Endothelial cell of umbilical vein (primary cell): ENCODE data around the gene C6orf58. TPM values are rescaled to one million over a fixed set of nuclear protein-coding genes. Genes with fewer than 3 reads are reported as not detected.

ENCODE experiments used
- BruUV-seq: library from RNA; stranded (reverse); fragments of 400-500 nt; replicated peaks from 2 replicates; lab custom pipeline; 2021; lab: Mats Ljungman, UMichigan
- CTCF ChIA-PET: fragments of 300-600, 350-600 bp; sonication (Branson Sonifier 250); formaldehyde crosslinking; loops from one replicate; lab custom pipeline; 2021; ENCODE audit warnings: antibody characterized with exemption, inconsistent platforms; lab: Charles Lee
- POLR2A ChIA-PET: fragments of 300-600, 350-600 bp; sonication (Branson Sonifier 250); formaldehyde crosslinking; loops from one replicate; lab custom pipeline; 2021; ENCODE audit warnings: antibody characterized with exemption, inconsistent platforms; lab: Charles Lee
- DNase-seq: peaks from one replicate; pipeline ENCODE4 v3.0.0-alpha.2; 2011; ENCODE audit warnings: low read depth, low spot score
- FAIRE-seq: peaks from 2 replicates; lab custom pipeline; 2011; peaks lifted over from hg19 to GRCh38; lab: Jason Lieb, UNC
- H2AFZ ChIP-seq: 2 replicates; pipeline ENCODE4 v1.6.0; 2012; ENCODE audit warnings: low read depth, low read length, control low read depth, inconsistent platforms
- H3K27ac ChIP-seq: 2 replicates; pipeline ENCODE4 v1.5.1; 2011; ENCODE audit warnings: low read depth, mild to moderate bottlenecking, control low read depth, low read length, moderate library complexity; ENCODE audit not compliant: insufficient read depth
- H3K27me3 ChIP-seq, 2 experiments: 2 replicates each; pipeline versions ENCODE4 v1.6.0 to v1.6.1; 2011; ENCODE audit warnings: low read length in 2 of 2, mixed read lengths in 1 of 2; ENCODE audit not compliant: control insufficient read depth in 2 of 2, insufficient read depth in 2 of 2
- H3K36me3 ChIP-seq, 2 experiments: 2 replicates in 1 of 2; 3 replicates in 1 of 2; pipeline ENCODE4 v1.5.1; 2011; ENCODE audit warnings: low read length in 2 of 2, mild to moderate bottlenecking in 1 of 2, moderate library complexity in 1 of 2; ENCODE audit not compliant: control insufficient read depth in 2 of 2, insufficient read depth in 2 of 2; ENCODE audit errors: extremely low read depth in 1 of 2
- H3K4me1 ChIP-seq: 3 replicates; pipeline ENCODE4 v1.5.1; 2011; ENCODE audit warnings: mild to moderate bottlenecking, low read length; ENCODE audit not compliant: control insufficient read depth, insufficient read depth; ENCODE audit errors: extremely low read depth
- H3K4me2 ChIP-seq: 2 replicates; pipeline ENCODE4 v1.6.1; 2011; ENCODE audit warnings: low read length, control low read depth, mixed read lengths; ENCODE audit not compliant: insufficient read depth
- H3K4me3 ChIP-seq, 3 experiments: fragments of 200-600 bp in 1 of 3; sonication (generic), shearing (Covaris generic) in 1 of 3; replicated peaks in 1 of 3; 2 replicates each; pipeline ENCODE4 v1.5.1; 2011 to 2016; ENCODE audit warnings: control low read depth in 3 of 3, low read length in 3 of 3, mild to moderate bottlenecking in 2 of 3, inconsistent platforms in 1 of 3, low read depth in 1 of 3, moderate library complexity in 1 of 3; ENCODE audit not compliant: insufficient read depth in 1 of 3
- H3K79me2 ChIP-seq: 2 replicates; pipeline ENCODE4 v1.6.0; 2012; ENCODE audit warnings: low read length, inconsistent platforms; ENCODE audit not compliant: control insufficient read depth, insufficient read depth
- H3K9ac ChIP-seq: replicated peaks from 2 replicates; pipeline ENCODE3; 2011; ENCODE audit warnings: low read length, control low read depth; ENCODE audit not compliant: insufficient read depth; ENCODE audit errors: extremely low read depth
- H3K9me1 ChIP-seq: replicated peaks from 3 replicates; pipeline ENCODE4 v1.6.0; 2011; ENCODE audit warnings: mild to moderate bottlenecking, low read length; ENCODE audit not compliant: control insufficient read depth, insufficient read depth; ENCODE audit errors: extremely low read depth
- H3K9me3 ChIP-seq: replicated peaks from 2 replicates; pipeline ENCODE4 v1.5.1; 2012; ENCODE audit warnings: low read length, inconsistent platforms; ENCODE audit not compliant: control insufficient read depth, insufficient read depth
- H4K20me1 ChIP-seq: replicated peaks from 2 replicates; pipeline ENCODE3; 2011; ENCODE audit warnings: mild to moderate bottlenecking, low read length; ENCODE audit not compliant: control insufficient read depth, insufficient read depth; ENCODE audit errors: extremely low read depth
- EZH2 ChIP-seq: IDR thresholded peaks from 2 replicates; pipeline ENCODE4 v1.6.1; 2012; ENCODE audit warnings: borderline replicate concordance, low read depth, mild to moderate bottlenecking, moderate library complexity, low read length, inconsistent platforms; ENCODE audit not compliant: severe bottlenecking
- FOS ChIP-seq: IDR thresholded peaks from 2 replicates; pipeline ENCODE4 v1.6.1; 2011; ENCODE audit warnings: mild to moderate bottlenecking, low read length, moderate library complexity, borderline replicate concordance; ENCODE audit not compliant: insufficient read depth
- GATA2 ChIP-seq: IDR thresholded peaks from 2 replicates; pipeline ENCODE4 v1.7.0; 2011; ENCODE audit warnings: low read depth, mild to moderate bottlenecking, moderate library complexity, mixed read lengths, low read length; ENCODE audit not compliant: insufficient read length, insufficient read depth
- JUN ChIP-seq: IDR thresholded peaks from 2 replicates; pipeline ENCODE4 v1.6.1; 2011; ENCODE audit warnings: borderline replicate concordance, low read depth; ENCODE audit not compliant: insufficient read length, insufficient read depth
- MYC ChIP-seq: IDR thresholded peaks from one replicate; pipeline ENCODE4 v1.6.1; 2011; ENCODE audit warnings: mild to moderate bottlenecking, low read depth, low read length
- POLR2A ChIP-seq: IDR thresholded peaks from 2 replicates; pipeline ENCODE4 v1.6.1; 2012; ENCODE audit warnings: low read depth, mild to moderate bottlenecking, control low read depth, low read length
- POLR2AphosphoS5 ChIP-seq: IDR thresholded peaks from 2 replicates; pipeline ENCODE4 v1.6.1; 2012; ENCODE audit warnings: low read depth, mild to moderate bottlenecking, control low read depth, low read length, moderate library complexity; ENCODE audit not compliant: insufficient read depth
- dilution Hi-C: fragments of 300-500 bp; cut with MboI; formaldehyde crosslinking; loops from one replicate; pipeline ENCODE4 v1.15.0; 2019; ENCODE audit warnings: low sequenced_read_pairs; ENCODE audit not compliant: extremely low pct_ligation_motif_present
- intact Hi-C: fragments of 100-400 bp; cut with micrococcal nuclease; formaldehyde crosslinking; loops from one replicate; pipeline ENCODE4 v1.10.0; 2022
- polyA plus RNA-seq, 4 experiments: library from polyadenylated mRNA; depleted of rRNA in 3 of 4; stranded (reverse) in 3 of 4; unstranded in 1 of 4; fragments of >200 nt; gene quantifications; 2 replicates each; pipeline versions ENCODE4 v1.2.1 to v1.2.3, GENCODE V29; 2011 to 2012; ENCODE audit warnings: missing spikeins in 1 of 4
- total RNA-seq: library from RNA; stranded (reverse); gene quantifications from 2 replicates; pipeline ENCODE4 v1.2.3, GENCODE V29; 2021
- TF ChIP-seq, protein P1 (sequence below), 2 donors: IDR thresholded peaks; 1 replicate in 1 of 2; 2 replicates in 1 of 2; pipeline ENCODE4 v1.5.1; 2011; ENCODE audit warnings: low read length in 2 of 2, mild to moderate bottlenecking in 2 of 2, moderate library complexity in 2 of 2, control low read depth in 1 of 2, inconsistent platforms in 1 of 2, low read depth in 1 of 2; ENCODE audit not compliant: insufficient read depth in 1 of 2; ENCODE audit errors: extremely low read depth in 1 of 2
- TF ChIP-seq, protein P2 (sequence below): IDR thresholded peaks from 2 replicates; pipeline ENCODE4 v1.6.1; 2011; ENCODE audit not compliant: insufficient read depth, insufficient read length

C6orf58 gene
- total and polyA plus RNA-seq, 2 donors (not counting 3 experiments of a cell fraction or from before 2014, with no cell fraction given): not detected

DNA sequence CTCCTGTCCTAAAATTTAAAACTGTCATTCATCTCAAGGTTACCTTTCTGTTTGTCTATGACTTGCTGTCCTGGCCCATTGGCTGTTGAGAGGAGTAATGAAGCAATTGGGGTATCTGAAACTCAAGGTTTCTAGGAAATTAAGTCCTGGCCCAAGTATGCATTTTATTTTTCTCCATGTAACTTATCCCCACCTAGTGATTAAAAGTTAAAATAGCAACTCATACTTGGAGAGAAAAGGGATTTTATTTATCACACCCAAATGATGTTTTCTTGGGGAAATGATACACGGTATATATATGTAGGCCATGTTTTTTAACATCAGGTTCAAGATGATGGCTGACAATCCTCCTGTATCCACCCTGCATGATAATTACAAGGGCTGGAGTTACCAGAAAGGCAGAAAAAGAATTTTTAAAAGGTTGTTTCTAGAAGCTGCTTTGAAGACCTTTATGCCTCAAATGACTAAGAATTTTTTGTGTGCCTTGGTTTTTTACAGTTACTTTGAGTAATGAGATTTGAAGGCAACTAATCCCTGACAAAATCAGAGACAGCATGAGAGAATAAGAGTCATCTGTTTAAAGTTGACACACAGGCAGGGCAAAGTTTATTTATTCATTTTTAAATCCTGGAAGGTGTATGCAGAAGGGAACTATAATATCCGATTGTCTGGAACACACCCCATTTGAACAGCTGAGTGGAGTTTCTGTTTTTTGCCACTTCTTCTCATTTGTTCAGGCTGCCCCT lies 28.9 kb upstream of the C6orf58 start:
- Histone ChIP-seq H3K27me3 (peaks cover 4% of the 10 kb centered on the region in 2 experiments), H3K27ac (no peak overlapping the region), H3K4me1 (no peaks in the 10 kb centered on the region), H3K79me2 (no peaks in the 10 kb centered on the region), H3K36me3 (no peaks in the 10 kb centered on the region), H3K9me1 (no peaks in the 10 kb centered on the region), H2AFZ (no peak overlapping the region), H3K4me3 (no peak overlapping the region), H3K9ac (no peak overlapping the region), H4K20me1 (no peaks in the 10 kb centered on the region), H3K9me3 (no peaks in the 10 kb centered on the region), H3K4me2 (no peak overlapping the region)
- POLR2A ChIA-PET: no interaction called here
- CTCF ChIA-PET: interaction anchor here (0.8 to 3.1 kb wide), 11 partner anchors 9 to 1552 kb away, joined by 3 to 14 read pairs (median 7); no protein-coding TSS in a partner anchor
- DNase-seq (no peak), FAIRE-seq (peak; percentile 38)
- dilution Hi-C loops (no loop called here), intact Hi-C loops (loop anchor here (2.0 kb wide), 1 partner anchor 101 kb away; no protein-coding TSS in a partner anchor)
- BruUV-seq: no TSS peak
- TF ChIP-seq GATA2 (no peak), JUN (no peak), POLR2A (no peak), EZH2 (no peak), POLR2AphosphoS5 (no peak), FOS (no peak), MYC (no peak)
- TF ChIP-seq, protein P1, sequence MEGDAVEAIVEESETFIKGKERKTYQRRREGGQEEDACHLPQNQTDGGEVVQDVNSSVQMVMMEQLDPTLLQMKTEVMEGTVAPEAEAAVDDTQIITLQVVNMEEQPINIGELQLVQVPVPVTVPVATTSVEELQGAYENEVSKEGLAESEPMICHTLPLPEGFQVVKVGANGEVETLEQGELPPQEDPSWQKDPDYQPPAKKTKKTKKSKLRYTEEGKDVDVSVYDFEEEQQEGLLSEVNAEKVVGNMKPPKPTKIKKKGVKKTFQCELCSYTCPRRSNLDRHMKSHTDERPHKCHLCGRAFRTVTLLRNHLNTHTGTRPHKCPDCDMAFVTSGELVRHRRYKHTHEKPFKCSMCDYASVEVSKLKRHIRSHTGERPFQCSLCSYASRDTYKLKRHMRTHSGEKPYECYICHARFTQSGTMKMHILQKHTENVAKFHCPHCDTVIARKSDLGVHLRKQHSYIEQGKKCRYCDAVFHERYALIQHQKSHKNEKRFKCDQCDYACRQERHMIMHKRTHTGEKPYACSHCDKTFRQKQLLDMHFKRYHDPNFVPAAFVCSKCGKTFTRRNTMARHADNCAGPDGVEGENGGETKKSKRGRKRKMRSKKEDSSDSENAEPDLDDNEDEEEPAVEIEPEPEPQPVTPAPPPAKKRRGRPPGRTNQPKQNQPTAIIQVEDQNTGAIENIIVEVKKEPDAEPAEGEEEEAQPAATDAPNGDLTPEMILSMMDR (IDR thresholded peaks at IDR 0.05; ENCODE audit: extremely low read depth in 1 of 2, insufficient read depth in 1 of 2, low read depth in 1 of 2, low read length in 2 of 2): no peak
- TF ChIP-seq, protein P2, sequence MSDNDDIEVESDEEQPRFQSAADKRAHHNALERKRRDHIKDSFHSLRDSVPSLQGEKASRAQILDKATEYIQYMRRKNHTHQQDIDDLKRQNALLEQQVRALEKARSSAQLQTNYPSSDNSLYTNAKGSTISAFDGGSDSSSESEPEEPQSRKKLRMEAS: no peak
